Raji (cell line): Measurements from ENCODE around the gene DLEU7.

Experiments
- POLR2A ChIP-seq: IDR thresholded peaks from 2 replicates; pipeline ENCODE4 v1.6.1; 2011; ENCODE audit warnings: low read depth, low read length, control low read depth; ENCODE audit not compliant: insufficient read depth

DLEU7 gene

DNA sequence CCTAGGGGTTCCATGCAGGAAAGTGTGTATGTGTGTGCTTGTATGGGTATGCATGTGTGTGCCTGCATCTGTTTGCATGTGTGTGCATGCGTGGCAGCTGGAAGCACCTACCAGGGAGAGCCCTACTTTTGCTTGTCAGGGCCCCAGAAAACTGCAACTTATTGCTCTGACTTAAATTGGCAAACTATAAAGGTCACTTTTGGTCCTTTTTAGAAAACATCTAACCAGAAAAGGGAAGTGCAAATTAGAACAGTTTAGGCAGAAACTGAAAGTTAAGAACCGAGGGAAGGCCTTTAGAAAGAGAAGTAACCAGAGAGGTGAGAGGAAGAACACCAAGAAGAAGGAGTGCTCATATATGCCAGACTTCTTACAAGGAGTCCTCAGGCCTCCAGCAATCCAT, 32.5 kb downstream of the DLEU7 start:
- TF ChIP-seq POLR2A, result no peak

DNA sequence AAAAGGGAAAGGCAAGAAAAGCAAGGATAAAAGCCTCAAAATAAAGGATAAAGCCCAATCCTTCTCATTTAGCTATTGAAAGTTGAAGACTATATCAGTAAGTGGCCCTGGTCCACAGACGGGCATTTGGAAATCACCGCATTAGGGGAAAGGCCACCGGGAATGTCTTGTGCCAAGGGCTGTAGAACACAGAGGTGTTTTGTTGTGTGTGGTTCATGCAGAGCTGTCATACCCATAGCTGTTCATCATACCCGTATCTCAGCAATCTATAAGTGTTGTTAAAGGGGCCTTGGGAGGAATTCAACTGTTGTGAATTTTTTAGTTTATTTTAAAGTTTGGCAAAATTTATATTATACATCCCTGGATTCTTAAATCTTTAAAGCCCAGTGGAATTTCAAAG, 33.0 kb downstream of the DLEU7 start:
- no peak for TF ChIP-seq POLR2A

DNA sequence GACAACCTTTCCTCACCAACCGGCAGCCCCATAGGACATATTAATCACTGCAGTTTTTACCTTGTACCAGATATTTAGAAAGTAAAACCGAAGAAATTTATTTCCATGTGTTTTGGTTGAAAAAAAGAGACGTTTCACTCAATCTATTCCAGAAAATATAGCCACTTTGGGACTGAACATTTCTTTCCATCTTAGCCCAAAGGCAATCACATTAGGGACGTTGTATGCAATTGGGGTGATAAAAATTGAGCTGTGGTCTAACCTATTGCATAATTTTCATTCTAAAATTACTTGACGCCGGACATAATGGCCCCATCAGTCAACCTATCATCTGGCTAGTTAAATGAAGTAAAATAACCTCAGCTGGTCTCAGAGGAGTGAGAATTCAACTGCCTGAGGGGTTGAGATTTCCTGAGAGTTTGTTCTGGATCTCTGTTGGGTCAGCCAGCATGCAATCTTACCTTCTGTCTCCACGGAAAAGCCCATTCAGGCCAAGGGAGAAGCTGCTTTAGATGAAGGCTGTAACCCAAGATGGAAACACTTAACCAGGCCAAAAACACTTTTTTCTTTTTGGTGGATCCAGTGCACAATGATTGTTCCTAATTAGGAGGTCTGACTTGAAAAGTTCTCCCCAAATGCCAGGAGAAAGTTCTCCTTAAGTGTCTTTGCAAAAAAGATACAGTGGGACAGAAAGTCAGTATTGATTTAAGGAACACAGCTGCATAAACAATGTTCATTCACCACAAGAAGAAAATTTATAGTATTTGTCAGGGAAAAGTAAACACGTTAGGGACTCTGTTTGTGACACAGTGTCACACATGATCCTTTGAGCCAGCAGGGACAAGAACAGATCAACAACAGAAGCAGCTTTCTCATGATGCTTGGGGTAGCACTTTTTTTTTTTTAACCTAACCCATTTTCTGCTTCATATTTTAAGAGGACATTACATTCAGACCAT, 34.1 kb downstream of the DLEU7 start:
- TF ChIP-seq POLR2A, result no peak

DNA sequence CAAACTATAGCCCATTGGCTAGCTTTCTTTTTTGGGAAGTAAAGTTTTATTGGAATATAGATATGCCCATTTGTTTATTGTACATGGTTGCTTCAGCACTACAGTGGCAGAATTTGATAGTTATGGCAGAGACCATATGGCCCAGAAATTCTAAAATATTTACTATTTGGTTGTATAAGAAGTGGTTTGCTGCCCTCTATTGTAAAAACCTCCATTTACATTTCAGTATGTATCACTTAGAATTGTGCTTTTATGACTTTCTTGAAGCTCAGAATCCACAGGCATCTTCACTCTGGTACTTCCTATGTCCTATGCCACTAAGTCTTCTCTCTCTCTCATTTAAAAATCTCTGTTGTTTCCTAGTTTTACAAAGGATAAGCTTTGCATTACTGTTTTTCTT, 37.7 kb downstream of the DLEU7 start:
- TF ChIP-seq POLR2A, result no peak

DNA sequence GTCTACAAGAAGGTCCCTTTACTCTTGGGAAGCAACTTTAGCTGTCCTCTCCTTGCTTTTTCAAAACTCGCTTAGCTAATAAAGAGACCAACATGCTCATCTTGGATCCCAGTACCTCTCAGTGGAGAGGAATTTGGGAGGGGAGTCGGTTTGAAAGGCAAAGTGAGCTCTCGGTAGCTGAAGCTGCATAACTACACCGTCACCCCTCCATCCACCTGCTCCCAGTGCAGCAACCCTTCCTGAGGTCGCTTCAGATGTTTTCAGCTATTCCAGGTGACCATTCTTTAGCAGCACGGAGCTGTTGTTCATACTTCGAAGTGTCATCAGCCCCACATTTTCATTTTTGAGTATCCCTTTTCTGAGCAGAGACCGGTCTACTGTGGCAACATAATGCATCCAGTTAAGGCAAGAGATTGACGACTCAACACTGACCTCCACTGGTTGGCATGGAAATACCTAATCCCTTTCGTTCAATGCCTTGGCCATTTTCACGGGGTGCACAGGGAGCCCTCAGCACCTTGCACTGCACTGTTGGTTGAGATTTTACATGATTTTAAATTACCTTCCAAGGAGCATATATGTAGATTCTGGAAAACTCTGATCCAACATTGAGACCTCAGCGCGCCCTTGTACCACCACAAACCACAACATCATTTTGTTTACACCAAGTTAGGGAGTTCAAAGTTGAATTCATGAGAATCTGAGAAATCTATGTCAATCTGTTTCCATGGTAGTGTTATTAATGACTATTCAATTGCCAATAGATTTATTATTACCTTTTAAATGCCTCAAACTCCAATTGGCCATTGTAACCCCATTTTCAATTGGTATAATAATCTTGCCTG, 42.2 kb downstream of the DLEU7 start:
- no peak for TF ChIP-seq POLR2A

DNA sequence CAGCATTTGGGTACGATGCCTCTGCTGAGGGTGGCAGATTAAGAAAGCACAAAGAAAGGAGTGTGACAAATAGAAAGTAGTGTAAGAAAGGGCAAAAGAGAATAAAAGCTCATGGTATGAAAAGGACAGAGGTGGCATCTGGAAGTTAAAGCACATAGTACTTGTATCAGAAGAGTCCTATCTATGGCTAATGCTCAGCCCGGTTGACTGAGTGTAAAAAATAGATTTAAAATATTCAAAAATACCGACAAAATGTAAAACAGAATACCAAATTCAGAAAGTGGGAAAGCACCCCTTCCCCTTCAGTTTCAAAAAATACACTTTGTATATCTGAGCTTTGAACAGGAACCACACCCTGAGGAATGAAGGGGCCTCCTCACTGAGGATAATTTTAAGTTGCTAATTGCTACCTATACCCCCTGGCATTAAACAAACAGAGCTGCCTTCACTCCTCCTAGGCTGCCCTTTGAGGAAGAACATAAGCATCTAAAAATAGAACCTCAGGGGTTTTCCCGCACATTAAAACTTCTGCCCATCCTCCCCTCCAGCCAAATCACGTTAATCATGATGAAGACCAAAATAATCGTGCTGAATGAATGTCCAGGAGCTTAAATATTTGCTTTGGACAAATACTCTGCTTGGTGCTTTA, 43.3 kb downstream of the DLEU7 start:
- no peak for TF ChIP-seq POLR2A

DNA sequence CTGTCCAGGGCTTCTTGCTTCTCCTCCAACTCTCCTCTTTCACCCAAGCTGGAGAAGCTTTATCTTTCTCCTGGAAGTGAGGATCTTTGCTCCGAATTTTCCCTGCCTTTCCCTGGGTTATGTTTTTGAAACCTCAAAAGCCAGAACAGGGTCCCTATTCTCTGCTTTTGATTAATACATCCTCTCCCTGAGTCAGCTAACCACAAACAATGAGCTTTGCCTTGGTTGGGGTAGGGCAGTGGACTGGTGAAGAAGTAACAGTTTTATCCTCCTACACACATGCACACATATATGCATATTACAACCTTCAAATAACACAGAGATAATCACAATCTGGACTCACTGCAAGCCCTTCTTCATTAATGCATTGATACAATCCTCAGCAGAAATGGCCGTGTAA, 44.6 kb downstream of the DLEU7 start:
- TF ChIP-seq POLR2A, result no peak

DNA sequence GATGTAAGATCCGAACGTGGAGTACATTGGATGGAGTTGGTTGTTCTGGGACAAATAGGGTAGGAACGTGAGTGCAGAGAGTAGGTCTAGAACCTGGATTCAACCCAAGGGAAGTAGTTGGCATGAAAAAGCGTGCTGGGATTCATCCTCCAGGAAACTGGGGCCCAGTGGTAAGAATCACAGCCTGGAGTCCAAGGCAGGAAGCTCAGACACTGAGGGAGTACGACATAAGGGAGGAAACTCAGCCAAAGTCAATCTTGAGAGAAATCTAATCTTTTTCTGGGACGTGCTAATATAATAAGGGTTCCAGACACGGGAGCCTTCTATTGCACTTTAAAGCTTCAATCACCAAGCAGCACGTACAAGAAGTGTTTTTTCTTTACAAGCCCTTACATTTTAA, 46.4 kb downstream of the DLEU7 start:
- no peak for TF ChIP-seq POLR2A

DNA sequence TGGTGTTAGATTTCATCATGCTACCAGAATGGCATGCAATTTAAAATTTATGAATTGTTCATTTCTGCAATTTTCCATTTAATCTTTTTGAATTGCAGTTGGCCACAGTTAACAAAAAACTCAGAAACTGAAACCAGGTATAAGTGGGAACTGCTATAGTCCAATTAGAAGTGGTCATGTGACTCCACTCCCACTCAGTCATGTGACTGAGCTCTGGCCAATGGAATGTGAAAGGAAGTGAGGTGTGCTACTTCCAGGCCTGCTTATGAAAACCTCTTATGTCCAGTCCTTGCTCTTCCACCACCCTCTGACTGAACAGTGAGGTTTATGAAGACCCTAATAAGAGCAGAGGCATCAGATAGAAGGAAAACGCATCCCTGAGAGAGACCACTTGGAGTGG, 47.0 kb downstream of the DLEU7 start:
- no peak for TF ChIP-seq POLR2A

DNA sequence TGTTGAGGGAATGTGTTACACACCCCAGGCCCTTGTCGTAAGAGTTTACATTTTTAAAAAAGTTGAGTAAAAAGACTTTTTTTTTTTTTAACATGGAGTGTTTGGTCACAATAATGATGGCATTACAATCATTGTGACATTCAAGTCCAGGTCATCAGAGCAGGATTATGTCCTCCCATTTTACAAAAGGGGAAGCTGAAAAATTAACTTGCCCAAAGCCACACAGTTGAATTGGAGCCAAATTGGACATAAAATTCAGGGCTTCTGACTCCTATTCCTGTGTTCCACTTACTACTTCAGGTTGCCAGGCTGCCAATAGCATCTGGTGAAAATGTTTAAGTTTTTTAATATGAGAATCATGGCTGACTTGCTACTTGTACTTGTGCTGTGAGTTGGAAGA, 49.3 kb downstream of the DLEU7 start:
- TF ChIP-seq POLR2A, result no peak

DNA sequence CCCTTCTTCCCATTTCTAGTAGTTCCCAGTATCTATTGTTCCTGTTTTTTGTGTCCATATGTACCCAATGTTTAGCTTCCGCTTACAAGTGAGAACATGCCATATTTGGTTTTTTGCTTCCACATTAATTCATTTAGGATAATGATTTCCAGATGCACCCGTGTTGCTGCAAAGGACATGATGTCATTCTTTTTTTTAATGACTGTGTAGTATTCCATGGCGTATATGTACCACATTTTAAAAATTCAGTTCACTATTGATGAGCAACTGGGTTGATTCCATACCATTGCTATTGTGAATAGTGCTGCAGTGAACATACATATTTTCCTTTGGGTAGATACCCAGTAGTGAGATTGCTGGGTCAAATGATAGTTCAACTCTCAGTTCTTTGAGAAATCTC, 50.5 kb downstream of the DLEU7 start:
- TF ChIP-seq POLR2A, result no peak

DNA sequence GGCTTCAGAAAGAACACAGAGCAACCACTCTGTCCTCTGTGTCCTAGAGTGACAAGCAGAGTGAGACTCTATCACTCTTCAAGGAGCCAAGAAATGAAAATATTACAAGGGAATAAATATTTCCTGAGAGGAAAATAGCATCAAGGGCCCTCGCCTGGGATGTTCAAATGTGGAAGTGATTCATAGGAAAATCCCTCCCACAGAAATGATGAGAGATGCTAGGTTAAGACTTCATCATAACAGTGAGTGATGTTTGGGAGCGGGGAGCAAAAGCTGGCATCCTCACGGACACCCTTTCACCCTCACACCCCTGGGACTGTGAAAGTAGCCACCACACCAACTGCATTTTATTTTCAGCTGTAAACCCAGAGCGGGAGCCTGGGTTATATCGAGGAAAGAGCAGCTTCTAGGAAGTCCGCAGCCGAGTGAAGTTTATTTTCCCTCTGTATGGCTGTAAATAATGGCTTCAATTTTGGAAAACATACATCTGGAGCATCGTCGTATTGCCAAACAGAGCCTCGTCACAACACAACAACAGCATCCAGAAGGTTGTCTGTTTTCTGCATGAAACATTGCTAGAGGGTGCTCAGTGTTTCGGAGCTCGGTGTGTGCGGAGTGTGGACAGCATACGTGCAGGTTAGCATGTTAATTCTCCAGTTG, 54.8 kb downstream of the DLEU7 start:
- no peak for TF ChIP-seq POLR2A

DNA sequence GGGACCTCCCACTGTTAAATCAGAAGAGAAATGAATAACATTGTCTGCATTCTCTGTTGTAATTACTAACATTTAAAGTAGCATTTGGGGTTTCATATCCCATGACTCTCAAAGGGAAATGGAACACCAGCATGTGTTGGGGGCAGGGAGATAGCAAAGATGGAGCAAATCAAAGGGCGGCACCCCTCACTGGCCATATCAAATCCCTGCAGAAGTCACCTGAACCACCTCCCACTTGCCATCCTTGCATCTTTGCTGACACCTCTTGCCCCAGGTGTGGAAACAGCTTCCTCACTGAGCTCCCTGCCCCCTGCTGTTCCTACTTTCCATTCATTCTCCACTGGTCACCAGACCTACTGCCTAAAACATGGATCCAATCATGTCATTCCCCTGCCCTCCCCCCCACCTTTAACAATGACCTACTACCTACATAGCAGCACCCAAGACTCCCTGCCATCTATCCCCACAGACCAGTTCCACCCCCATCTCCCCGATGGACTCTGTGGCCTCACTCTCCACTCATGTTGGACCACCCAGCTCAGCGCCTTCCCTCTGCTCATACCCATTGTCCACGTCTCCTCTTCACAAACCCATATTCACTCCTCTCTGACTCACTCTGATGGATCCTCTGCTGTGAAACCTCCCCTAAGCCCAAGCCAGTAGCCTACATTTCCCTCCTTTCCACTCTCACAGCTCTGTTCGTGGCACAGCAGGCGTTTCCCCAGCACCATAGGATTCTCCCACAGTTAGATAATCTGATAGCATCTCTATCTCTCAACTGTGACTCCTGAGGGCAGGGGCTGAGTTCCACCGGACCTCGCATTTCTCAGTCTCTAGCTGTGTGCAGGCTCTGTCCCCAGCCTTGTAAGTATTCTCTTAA, 55.9 kb downstream of the DLEU7 start:
- no peak for TF ChIP-seq POLR2A

DNA sequence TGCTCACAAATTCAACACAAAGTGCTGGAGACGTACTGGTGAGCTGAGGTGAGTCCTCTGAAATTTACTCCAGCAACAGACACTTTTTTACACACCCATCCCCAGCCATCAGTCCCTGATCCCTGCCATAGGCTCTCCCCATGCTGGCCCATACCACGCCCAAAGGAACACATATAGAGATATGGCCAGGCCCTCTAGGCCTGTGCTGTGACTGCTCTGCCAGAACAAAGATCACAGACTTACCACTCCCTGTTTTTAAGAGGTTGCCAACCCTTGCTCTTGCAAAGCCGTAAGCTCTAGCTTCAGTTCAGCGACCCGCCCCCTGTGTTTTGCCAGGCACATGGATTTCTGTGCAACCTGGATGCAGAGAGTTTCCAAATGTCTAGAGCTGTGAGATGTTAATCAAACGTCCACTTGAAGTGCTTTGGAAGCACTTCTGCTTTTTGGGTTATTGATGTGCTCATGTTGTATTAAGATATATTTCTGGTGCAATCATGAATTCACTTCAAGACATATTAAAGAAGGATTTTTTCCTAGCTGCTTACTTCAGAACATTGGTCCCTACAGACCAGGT, 59.7 kb downstream of the DLEU7 start:
- TF ChIP-seq POLR2A, result no peak
